MM.1S (cell line): Measurements from ENCODE around the gene TOR4A.

Experiments
- CTCF ChIP-seq: fragments of 300-600 bp; sonication (generic); IDR thresholded peaks from 2 replicates; pipeline ENCODE4 v1.5.1; 2016; ENCODE audit warnings: antibody characterized with exemption, low read length, mixed read lengths
- EZH2 ChIP-seq: fragments of 300-600 bp; sonication (generic); optimal IDR thresholded peaks from 2 replicates; pipeline ENCODE3; 2017; ENCODE audit warnings: low read depth, mild to moderate bottlenecking, antibody characterized with exemption, low read length, mixed read lengths
- EZH2phosphoT487 ChIP-seq: fragments of 300-600 bp; sonication (generic); IDR thresholded peaks from 2 replicates; pipeline ENCODE4 v1.6.1; 2018; ENCODE audit warnings: antibody characterized with exemption, low read length

GRCh38 chr9:137293094-137293481 lies 15.6 kb downstream of the TOR4A start:
- TF ChIP-seq EZH2phosphoT487 (no peak), EZH2 (no peak), CTCF (no peak)
